ENCODE results near the gene FBXO5. TPM values are rescaled to one million over a fixed set of nuclear protein-coding genes. Genes with fewer than 3 reads are reported as not detected.

Gene FBXO5
- total and polyA plus RNA-seq, 2 experiments from 2014 or later = 49.6 to 51.2 TPM

- Histone ChIP-seq H2AFZ (no peak overlapping the region), H3F3A (replicated peaks; ENCODE audit: low read depth) (no peaks in the 10 kb centered on the region), H3K27ac (ENCODE audit: low read depth) (no peak overlapping the region), H3K36me3 (ENCODE audit: insufficient read depth) (no peaks in the 10 kb centered on the region), H3K9me2 (ENCODE audit: insufficient read depth) (no peaks in the 10 kb centered on the region), H3K4me1 (ENCODE audit: insufficient read depth) (peaks cover 6% of the 10 kb centered on the region; the same call in 1 of the 2 replicates), H3K79me2 (replicated peaks; ENCODE audit: insufficient read depth) (no peaks in the 10 kb centered on the region), H3K4me3 (no peak overlapping the region), H3K4me2 (no peak overlapping the region), H4K20me1 (replicated peaks; ENCODE audit: insufficient read depth) (no peaks in the 10 kb centered on the region), H3K27me3 (ENCODE audit: insufficient read depth) (no peaks in the 10 kb centered on the region)
- no peaks in the 10 kb centered on the region for H3K27me3 Mint-ChIP-seq (ENCODE audit: insufficient read depth, low read depth, poor library complexity)
- H3K27ac Mint-ChIP-seq = no peak overlapping the region
- no peaks in the 10 kb centered on the region for H3K36me3 Mint-ChIP-seq (ENCODE audit: low read depth)
- TF ChIP-seq ETS1 (IDR thresholded peaks at IDR 0.05) (no peak), STAT1 (IDR thresholded peaks at IDR 0.05; ENCODE audit: unreplicated experiment) (no peak), NANOG (IDR thresholded peaks at IDR 0.05; ENCODE audit: borderline replicate concordance) (no peak), ZNF114 (CRISPR knock-in tag; IDR thresholded peaks at IDR 0.05) (no peak), REST (IDR thresholded peaks at IDR 0.05; ENCODE audit: unreplicated experiment) (no peak), ZNF462 (CRISPR knock-in tag; IDR thresholded peaks at IDR 0.05) (no peak), JUNB (IDR thresholded peaks at IDR 0.05; ENCODE audit: unreplicated experiment) (no peak), EZH2phosphoT487 (IDR thresholded peaks at IDR 0.05; ENCODE audit: unreplicated experiment) (no peak), EZH2 (IDR thresholded peaks at IDR 0.05; ENCODE audit: low read depth, unreplicated experiment) (no peak), ZNF331 (CRISPR knock-in tag; IDR thresholded peaks at IDR 0.05; ENCODE audit: low read depth) (no peak), CTCF (conservative IDR thresholded peaks at IDR 0.05; ENCODE audit: low read depth in 2 of 2) (no peak), POLR2AphosphoS5 (IDR thresholded peaks at IDR 0.05; ENCODE audit: low read depth) (no peak), CREB1 (CRISPR knock-in tag; IDR thresholded peaks at IDR 0.05; ENCODE audit: low read depth) (no peak)
- H3K4me1 Mint-ChIP-seq = peaks cover 7% of the 10 kb centered on the region
- no peak overlapping the region for H3K4me3 Mint-ChIP-seq
- DNase-seq (ENCODE audit: low spot score) = no peak
- no peaks in the 10 kb centered on the region for H3K9me3 Mint-ChIP-seq
- ATAC-seq = no peak
Observed at GRCh38 chr6:152941746-152942145, 41.1 kb downstream of the FBXO5 start.
